Astrocyte (in vitro differentiated cells and primary cell): ENCODE measurements around the gene C21orf58. TPM values are rescaled to one million over a fixed set of nuclear protein-coding genes. Genes with fewer than 3 reads are reported as not detected.

Source experiments
- DNase-seq: peaks from one replicate; pipeline ENCODE4 v3.0.0-alpha.2; 2010; ENCODE audit warnings: low read depth
- FAIRE-seq: peaks from 2 replicates; lab custom pipeline; 2011; peaks lifted over from hg19 to GRCh38; lab: Jason Lieb, UNC
- H2AFZ ChIP-seq: 2 replicates; pipeline ENCODE4 v1.6.0; 2012; ENCODE audit warnings: low read depth, low read length, inconsistent platforms
- H3K27ac ChIP-seq: 2 replicates; pipeline ENCODE4 v1.5.1; 2011; ENCODE audit warnings: low read depth, low read length, inconsistent platforms
- H3K27me3 ChIP-seq: 2 replicates; pipeline ENCODE4 v1.6.0; 2011; ENCODE audit warnings: low read length, inconsistent platforms; ENCODE audit not compliant: insufficient read depth
- H3K36me3 ChIP-seq: 2 replicates; pipeline ENCODE4 v1.5.1; 2011; ENCODE audit warnings: low read length, inconsistent platforms; ENCODE audit not compliant: insufficient read depth
- H3K4me1 ChIP-seq: 2 replicates; pipeline ENCODE4 v1.5.1; 2011; ENCODE audit warnings: low read length, inconsistent platforms; ENCODE audit not compliant: insufficient read depth
- H3K4me2 ChIP-seq: 2 replicates; pipeline ENCODE4 v1.6.0; 2012; ENCODE audit warnings: low read length, inconsistent platforms
- H3K4me3 ChIP-seq: 2 replicates; pipeline ENCODE4 v1.5.1; 2011; ENCODE audit warnings: low read depth, mild to moderate bottlenecking, low read length, inconsistent platforms; ENCODE audit not compliant: insufficient read depth
- H3K79me2 ChIP-seq: 2 replicates; pipeline ENCODE4 v1.6.0; 2012; ENCODE audit warnings: mild to moderate bottlenecking, low read length, inconsistent platforms; ENCODE audit not compliant: insufficient read depth
- H3K9ac ChIP-seq: 2 replicates; pipeline ENCODE4 v1.6.0; 2012; ENCODE audit warnings: mild to moderate bottlenecking, low read length, inconsistent platforms
- H3K9me3 ChIP-seq: 2 replicates; pipeline ENCODE4 v1.5.1; 2012; ENCODE audit warnings: low read depth, mild to moderate bottlenecking, low read length, inconsistent platforms; ENCODE audit not compliant: insufficient read depth
- H4K20me1 ChIP-seq: 2 replicates; pipeline ENCODE4 v1.6.0; 2012; ENCODE audit warnings: low read length, inconsistent platforms; ENCODE audit not compliant: insufficient read depth
- H3K27ac Mint-ChIP-seq: one replicate; pipeline ENCODE4 v1.8.0; 2021; ENCODE audit warnings: mild to moderate bottlenecking, mixed read lengths; ENCODE audit not compliant: unreplicated experiment
- H3K27me3 Mint-ChIP-seq: one replicate; pipeline ENCODE4 v1.8.0; 2021; ENCODE audit warnings: low read depth, mixed read lengths; ENCODE audit not compliant: unreplicated experiment
- H3K36me3 Mint-ChIP-seq: one replicate; pipeline ENCODE4 v1.8.0; 2021; ENCODE audit warnings: low read depth, mixed read lengths; ENCODE audit not compliant: unreplicated experiment
- H3K4me1 Mint-ChIP-seq: one replicate; pipeline ENCODE4 v1.8.0; 2021; ENCODE audit warnings: low read depth, mixed read lengths; ENCODE audit not compliant: unreplicated experiment
- H3K4me3 Mint-ChIP-seq: one replicate; pipeline ENCODE4 v1.8.0; 2021; ENCODE audit warnings: mild to moderate bottlenecking, moderate library complexity, mixed read lengths; ENCODE audit not compliant: unreplicated experiment
- H3K9me3 Mint-ChIP-seq: one replicate; pipeline ENCODE4 v1.8.0; 2021; ENCODE audit warnings: mild to moderate bottlenecking, mixed read lengths; ENCODE audit not compliant: unreplicated experiment
- EZH2 ChIP-seq: IDR thresholded peaks from 2 replicates; pipeline ENCODE4 v1.6.1; 2012; ENCODE audit warnings: mild to moderate bottlenecking, low read length, inconsistent platforms; ENCODE audit not compliant: insufficient read depth
- total RNA-seq: library from RNA; stranded (reverse); gene quantifications from 2 replicates; pipeline ENCODE4 v1.2.1, GENCODE V29; 2021
- TF ChIP-seq, protein P1 (sequence below): IDR thresholded peaks from 2 replicates; pipeline ENCODE4 v1.5.1; 2011; ENCODE audit warnings: low read depth, mild to moderate bottlenecking, inconsistent platforms, low read length, moderate library complexity; ENCODE audit not compliant: insufficient read depth

C21orf58 gene
- total RNA-seq, 1 donor from 2014 or later, result 3.2 TPM

DNA sequence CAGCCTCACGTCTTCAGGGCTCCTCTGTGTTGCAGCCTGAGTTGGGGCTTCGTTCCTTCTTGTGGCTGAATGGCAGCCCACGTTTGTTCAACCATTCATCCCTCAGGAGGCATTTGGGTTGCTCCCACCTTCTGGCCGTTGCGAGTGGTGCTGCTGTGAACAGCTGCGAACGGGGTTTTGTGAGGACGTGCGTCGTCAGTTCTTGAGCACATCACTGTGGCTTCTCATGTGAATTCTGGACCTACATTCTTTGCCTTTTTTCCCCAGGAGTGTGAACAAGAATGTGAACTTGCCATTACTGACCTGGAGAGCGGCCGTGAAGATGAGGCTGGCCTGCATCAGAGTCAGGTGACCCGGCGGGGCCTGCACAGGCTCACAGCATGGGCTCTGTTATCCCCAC lies 22.2 kb upstream of the C21orf58 start:
- Histone ChIP-seq H3K4me2 (no peak overlapping the region), H3K36me3 (peaks cover 16% of the 10 kb centered on the region), H3K4me1 (no peaks in the 10 kb centered on the region), H3K27ac (no peak overlapping the region), H2AFZ (no peak overlapping the region), H3K4me3 (no peak overlapping the region), H3K9me3 (no peaks in the 10 kb centered on the region), H3K79me2 (peaks cover 33% of the 10 kb centered on the region), H3K27me3 (no peaks in the 10 kb centered on the region), H4K20me1 (peaks cover 20% of the 10 kb centered on the region), H3K9ac (no peak overlapping the region)
- H3K27ac Mint-ChIP-seq, result no peak overlapping the region
- H3K36me3 Mint-ChIP-seq, result peaks cover 12% of the 10 kb centered on the region
- DNase-seq (no peak), FAIRE-seq (no peak)
- peaks cover 2% of the 10 kb centered on the region for H3K4me1 Mint-ChIP-seq
- H3K4me3 Mint-ChIP-seq, result no peak overlapping the region
- no peaks in the 10 kb centered on the region for H3K9me3 Mint-ChIP-seq
- H3K27me3 Mint-ChIP-seq, result no peaks in the 10 kb centered on the region
- TF ChIP-seq, protein P1, sequence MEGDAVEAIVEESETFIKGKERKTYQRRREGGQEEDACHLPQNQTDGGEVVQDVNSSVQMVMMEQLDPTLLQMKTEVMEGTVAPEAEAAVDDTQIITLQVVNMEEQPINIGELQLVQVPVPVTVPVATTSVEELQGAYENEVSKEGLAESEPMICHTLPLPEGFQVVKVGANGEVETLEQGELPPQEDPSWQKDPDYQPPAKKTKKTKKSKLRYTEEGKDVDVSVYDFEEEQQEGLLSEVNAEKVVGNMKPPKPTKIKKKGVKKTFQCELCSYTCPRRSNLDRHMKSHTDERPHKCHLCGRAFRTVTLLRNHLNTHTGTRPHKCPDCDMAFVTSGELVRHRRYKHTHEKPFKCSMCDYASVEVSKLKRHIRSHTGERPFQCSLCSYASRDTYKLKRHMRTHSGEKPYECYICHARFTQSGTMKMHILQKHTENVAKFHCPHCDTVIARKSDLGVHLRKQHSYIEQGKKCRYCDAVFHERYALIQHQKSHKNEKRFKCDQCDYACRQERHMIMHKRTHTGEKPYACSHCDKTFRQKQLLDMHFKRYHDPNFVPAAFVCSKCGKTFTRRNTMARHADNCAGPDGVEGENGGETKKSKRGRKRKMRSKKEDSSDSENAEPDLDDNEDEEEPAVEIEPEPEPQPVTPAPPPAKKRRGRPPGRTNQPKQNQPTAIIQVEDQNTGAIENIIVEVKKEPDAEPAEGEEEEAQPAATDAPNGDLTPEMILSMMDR, result no peak
- no peak for TF ChIP-seq EZH2

DNA sequence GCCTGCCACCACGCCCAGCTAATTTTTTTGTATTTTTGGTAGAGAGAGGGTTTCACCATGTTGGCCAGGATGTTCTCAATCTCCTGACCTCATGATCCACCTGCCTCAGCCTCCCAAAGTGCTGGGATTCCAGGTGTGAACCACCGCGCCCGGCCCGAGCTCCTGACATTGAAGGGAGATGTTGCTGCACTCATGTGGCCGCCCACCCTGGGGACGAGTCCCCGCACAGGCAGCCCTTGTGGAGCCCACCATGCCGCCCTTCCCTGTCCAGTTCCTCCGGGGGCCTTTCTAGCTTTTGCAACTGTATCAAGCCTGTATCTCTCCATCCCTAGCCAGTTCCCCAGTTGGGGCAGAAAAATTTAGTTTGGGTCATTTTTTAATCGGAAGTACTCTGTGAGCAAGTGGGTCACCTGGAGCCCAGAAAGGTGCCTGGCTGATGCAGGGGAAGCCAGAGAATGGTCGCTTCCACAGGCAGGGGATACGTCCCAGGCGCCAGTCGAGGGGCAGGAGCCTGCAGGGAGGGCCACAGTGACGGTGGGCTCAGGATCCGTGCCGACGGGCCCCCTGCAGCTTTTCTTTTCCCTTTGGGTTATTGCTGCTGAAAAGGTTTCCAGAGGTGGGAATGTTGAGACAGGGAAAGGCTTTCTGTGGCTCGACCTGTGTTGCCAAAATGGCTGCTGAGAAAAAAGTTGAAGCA lies 20.7 kb upstream of the C21orf58 start:
- no peak overlapping the region for H3K27ac ChIP-seq

More for the DNA sequence above, 20.7 kb upstream of the C21orf58 start:
- Histone ChIP-seq H3K4me3 (no peak overlapping the region), H4K20me1 (peaks cover 20% of the 10 kb centered on the region), H3K36me3 (peaks cover 12% of the 10 kb centered on the region), H3K9me3 (no peaks in the 10 kb centered on the region), H3K9ac (no peak overlapping the region), H3K79me2 (peaks cover 41% of the 10 kb centered on the region), H2AFZ (no peak overlapping the region), H3K4me1 (no peaks in the 10 kb centered on the region), H3K4me2 (no peak overlapping the region), H3K27me3 (no peaks in the 10 kb centered on the region)
- no peak for FAIRE-seq
- H3K27me3 Mint-ChIP-seq, result no peaks in the 10 kb centered on the region
- H3K4me3 Mint-ChIP-seq, result no peak overlapping the region
- DNase-seq, result no peak
- H3K4me1 Mint-ChIP-seq, result peaks cover 2% of the 10 kb centered on the region
- H3K27ac Mint-ChIP-seq, result no peak overlapping the region
- H3K9me3 Mint-ChIP-seq, result no peaks in the 10 kb centered on the region
- TF ChIP-seq, protein P1, result no peak
- no peak for TF ChIP-seq EZH2
- H3K36me3 Mint-ChIP-seq, result peaks cover 26% of the 10 kb centered on the region
